ENCODE measurements around the gene MAD1L1.

MAD1L1 gene

GRCh38 chr7:1873857-1874589, 358.7 kb downstream of the MAD1L1 start:
- Histone ChIP-seq H3K4me3 (ENCODE audit: low read depth, low read length) (no peak overlapping the region), H3K9me3 (ENCODE audit: control insufficient read depth, insufficient read depth, low read depth, low read length) (no peaks in the 10 kb centered on the region), H3K36me3 (ENCODE audit: control insufficient read depth in 2 of 2, insufficient read depth in 1 of 2, low read length in 2 of 2) (no peaks in the 10 kb centered on the region), H3K27ac (ENCODE audit: extremely low read depth, low read depth, low read length) (no peak overlapping the region), H3K4me1 (ENCODE audit: control insufficient read depth, insufficient read depth, low read length) (no peaks in the 10 kb centered on the region)
- CTCF ChIA-PET, result interaction anchor here (0.7 kb wide), 2 partner anchors 21 to 334 kb away, joined by 3 read pairs; no protein-coding TSS in a partner anchor
- POLR2A ChIA-PET, result no interaction called here
- no peak for TF ChIP-seq ZNF223 (tag by site-specific recombination; IDR thresholded peaks at IDR 0.05)
- TF ChIP-seq ZNF184 (tag by site-specific recombination; IDR thresholded peaks at IDR 0.05), result no peak
- no peak for TF ChIP-seq HIC1 (tag by site-specific recombination; IDR thresholded peaks at IDR 0.05)
- TF ChIP-seq ZNF280C (tag by site-specific recombination; IDR thresholded peaks at IDR 0.05), result no peak
- no peak for TF ChIP-seq ZNF449 (tag by site-specific recombination; IDR thresholded peaks at IDR 0.05)
- TF ChIP-seq ZNF645 (tag by site-specific recombination; IDR thresholded peaks at IDR 0.05), result no peak
- no peak for TF ChIP-seq WT1 (tag by site-specific recombination; IDR thresholded peaks at IDR 0.05)

- CTCF ChIA-PET, result no interaction called here
- Histone ChIP-seq H3K4me1 (ENCODE audit: control insufficient read depth, insufficient read depth, low read length) (no peaks in the 10 kb centered on the region), H3K27ac (ENCODE audit: extremely low read depth, low read depth, low read length) (no peak overlapping the region), H3K9me3 (ENCODE audit: control insufficient read depth, insufficient read depth, low read depth, low read length) (no peaks in the 10 kb centered on the region), H3K36me3 (ENCODE audit: control insufficient read depth in 2 of 2, insufficient read depth in 1 of 2, low read length in 2 of 2) (no peaks in the 10 kb centered on the region), H3K4me3 (ENCODE audit: low read depth, low read length) (no peak overlapping the region)
- POLR2A ChIA-PET, result no interaction called here
- TF ChIP-seq ZNF391 (tag by site-specific recombination; IDR thresholded peaks at IDR 0.05; ENCODE audit: borderline replicate concordance, low read depth) (no peak), ZNF132 (tag by site-specific recombination; IDR thresholded peaks at IDR 0.05; ENCODE audit: borderline replicate concordance) (no peak), ZNF223 (tag by site-specific recombination; IDR thresholded peaks at IDR 0.05) (no peak), ZNF514 (tag by site-specific recombination; IDR thresholded peaks at IDR 0.05) (no peak), ZNF202 (tag by site-specific recombination; IDR thresholded peaks at IDR 0.05; ENCODE audit: borderline replicate concordance) (no peak), ZNF16 (tag by site-specific recombination; IDR thresholded peaks at IDR 0.05; ENCODE audit: low read depth) (no peak), ZNF768 (tag by site-specific recombination; IDR thresholded peaks at IDR 0.05) (no peak), ZNF692 (tag by site-specific recombination; IDR thresholded peaks at IDR 0.05) (no peak), ZNF311 (tag by site-specific recombination; IDR thresholded peaks at IDR 0.05; ENCODE audit: borderline replicate concordance) (no peak), ZNF571 (tag by site-specific recombination; IDR thresholded peaks at IDR 0.05) (no peak), ATF2 (tag by site-specific recombination; IDR thresholded peaks at IDR 0.05; ENCODE audit: low read depth) (no peak), KLF7 (tag by site-specific recombination; IDR thresholded peaks at IDR 0.05; ENCODE audit: borderline replicate concordance) (no peak), ZNF623 (tag by site-specific recombination; IDR thresholded peaks at IDR 0.05) (no peak), IKZF3 (tag by site-specific recombination; IDR thresholded peaks at IDR 0.05) (no peak)
Measured at GRCh38 chr7:1873421-1873820, 359.3 kb downstream of the MAD1L1 start.

Data from HEK293 (cell line).